ENCODE measurements around the gene WASF3.
A peak's percentile ranks its signal among the peaks of the same experiment; 100 is the strongest.

The WASF3 gene

DNA sequence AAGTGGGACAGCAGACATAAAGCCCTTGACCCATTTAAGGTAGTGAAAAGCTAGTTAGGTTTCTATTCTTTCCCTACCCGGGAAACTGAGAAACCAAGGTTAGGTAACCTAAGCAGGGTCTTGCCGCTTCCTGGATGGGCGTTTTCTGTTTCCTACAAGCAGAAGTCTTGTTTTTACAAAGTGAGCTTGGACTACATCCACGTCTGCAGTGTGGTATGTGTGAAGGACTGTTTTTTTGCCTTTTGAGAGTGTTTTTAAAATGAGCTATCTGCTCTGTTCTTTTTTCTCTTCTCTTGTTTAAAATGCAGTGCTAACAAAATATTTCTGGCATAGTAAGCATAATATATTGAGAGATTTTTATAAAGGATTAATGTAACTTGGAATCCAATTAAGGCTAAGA, 153.7 kb downstream of the WASF3 start:
- no peak overlapping the region for H3K4ac ChIP-seq (ENCODE audit: low read length)
- H2AK5ac ChIP-seq (ENCODE audit: low read depth, low read length), result no peak overlapping the region
- H3K4me3 ChIP-seq (ENCODE audit: low read length in 2 of 2), result no peak overlapping the region
- no peak overlapping the region for H2BK120ac ChIP-seq (ENCODE audit: low read depth, low read length)
- H3K4me2 ChIP-seq (ENCODE audit: insufficient read depth, low read length, poor library complexity, severe bottlenecking), result no peak overlapping the region
- no peaks in the 10 kb centered on the region for H3K27me3 ChIP-seq (ENCODE audit: control insufficient read depth in 3 of 3, insufficient read depth in 3 of 3, low read depth in 1 of 3, low read length in 3 of 3)
- H2AFZ ChIP-seq (ENCODE audit: low read length), result no peak overlapping the region
- H3K18ac ChIP-seq (ENCODE audit: low read length), result no peak overlapping the region
- H3K27ac ChIP-seq (replicated peaks; ENCODE audit: low read length), result no peak overlapping the region
- no peaks in the 10 kb centered on the region for H3K36me3 ChIP-seq (replicated peaks in 1 of 2; ENCODE audit: control insufficient read depth in 2 of 2, insufficient read depth in 2 of 2, low read length in 2 of 2)
- H3K9me3 ChIP-seq (replicated peaks in 1 of 2; ENCODE audit: control insufficient read depth in 2 of 2, insufficient read depth in 1 of 2, low read depth in 1 of 2, low read length in 2 of 2), result peaks cover 0 to 2% of the 10 kb centered on the region in 2 donors
- H4K8ac ChIP-seq (ENCODE audit: low read depth, low read length), result no peak overlapping the region
- no peak overlapping the region for H2BK5ac ChIP-seq (ENCODE audit: low read length)
- no peak overlapping the region for H2BK15ac ChIP-seq (ENCODE audit: low read length)
- H3K14ac ChIP-seq (ENCODE audit: low read length), result no peak overlapping the region
- H4K91ac ChIP-seq (ENCODE audit: low read depth, low read length, poor library complexity), result no peak overlapping the region
- peaks cover 0 to 1% of the 10 kb centered on the region in 2 donors for H3K4me1 ChIP-seq (ENCODE audit: control insufficient read depth in 2 of 2, insufficient read depth in 1 of 2, low read depth in 1 of 2, low read length in 2 of 2)
- H3K9ac ChIP-seq (ENCODE audit: low read depth, low read length, poor library complexity), result no peak overlapping the region
- no peak for DNase-seq (ENCODE audit: low spot score)
- no peak overlapping the region for H3K23ac ChIP-seq (ENCODE audit: low read depth, low read length, poor library complexity)
- no CpG with 5 or more reads among the region's 4 CpGs for WGBS, 2 donors (ENCODE audit: extremely low coverage in 2 of 2, insufficient read length in 2 of 2, insufficient replicate concordance in 1 of 2)
- H2BK12ac ChIP-seq (ENCODE audit: low read length), result no peak overlapping the region
- H3K79me1 ChIP-seq (ENCODE audit: low read depth, low read length), result no peaks in the 10 kb centered on the region

DNA sequence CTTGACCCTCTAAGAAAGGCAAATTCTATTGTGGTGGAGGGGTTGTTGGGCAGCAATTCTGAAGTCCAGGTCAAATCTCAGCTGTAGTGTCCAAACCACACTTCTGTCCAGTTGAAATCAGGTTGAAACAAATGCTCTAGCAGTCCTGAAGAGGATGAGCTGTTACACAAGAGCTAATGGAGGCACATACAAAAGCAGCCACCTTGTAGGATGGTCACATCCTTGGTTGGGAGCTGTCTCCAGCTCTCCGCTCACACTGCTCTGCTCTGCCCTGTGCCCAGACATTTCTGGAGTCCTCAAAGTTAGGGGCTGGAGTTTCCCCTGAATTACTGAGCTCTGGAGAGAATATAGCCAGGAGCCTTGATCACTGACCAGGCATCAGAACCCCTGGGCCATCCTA, 155.9 kb downstream of the WASF3 start:
- Histone ChIP-seq H3K27ac (replicated peaks; ENCODE audit: low read length) (no peak overlapping the region), H4K8ac (ENCODE audit: low read depth, low read length) (no peak overlapping the region), H2BK15ac (ENCODE audit: low read length) (no peak overlapping the region), H2BK5ac (ENCODE audit: low read length) (no peak overlapping the region), H2BK12ac (ENCODE audit: low read length) (no peak overlapping the region), H4K91ac (ENCODE audit: low read depth, low read length, poor library complexity) (no peak overlapping the region), H3K36me3 (replicated peaks in 1 of 2; ENCODE audit: control insufficient read depth in 2 of 2, insufficient read depth in 2 of 2, low read length in 2 of 2) (no peaks in the 10 kb centered on the region), H3K4me1 (ENCODE audit: control insufficient read depth in 2 of 2, insufficient read depth in 1 of 2, low read depth in 1 of 2, low read length in 2 of 2) (peaks cover 0 to 1% of the 10 kb centered on the region in 2 donors), H3K9ac (ENCODE audit: low read depth, low read length, poor library complexity) (no peak overlapping the region), H2BK120ac (ENCODE audit: low read depth, low read length) (no peak overlapping the region), H3K9me3 (replicated peaks in 1 of 2; ENCODE audit: control insufficient read depth in 2 of 2, insufficient read depth in 1 of 2, low read depth in 1 of 2, low read length in 2 of 2) (peaks cover 0 to 2% of the 10 kb centered on the region in 2 donors), H3K4me3 (ENCODE audit: low read length in 2 of 2) (no peak overlapping the region), H3K18ac (ENCODE audit: low read length) (no peak overlapping the region), H3K4ac (ENCODE audit: low read length) (no peak overlapping the region), H2AFZ (ENCODE audit: low read length) (no peak overlapping the region), H3K14ac (ENCODE audit: low read length) (no peak overlapping the region), H3K27me3 (ENCODE audit: control insufficient read depth in 3 of 3, insufficient read depth in 3 of 3, low read depth in 1 of 3, low read length in 3 of 3) (no peaks in the 10 kb centered on the region), H3K79me1 (ENCODE audit: low read depth, low read length) (no peaks in the 10 kb centered on the region), H2AK5ac (ENCODE audit: low read depth, low read length) (no peak overlapping the region), H3K23ac (ENCODE audit: low read depth, low read length, poor library complexity) (no peak overlapping the region), H3K4me2 (ENCODE audit: insufficient read depth, low read length, poor library complexity, severe bottlenecking) (no peak overlapping the region)
- no peak for DNase-seq (ENCODE audit: low spot score)
- WGBS, 2 donors (ENCODE audit: extremely low coverage in 2 of 2, insufficient read length in 2 of 2, insufficient replicate concordance in 1 of 2), result no CpG with 5 or more reads among the region's 1 CpG

DNA sequence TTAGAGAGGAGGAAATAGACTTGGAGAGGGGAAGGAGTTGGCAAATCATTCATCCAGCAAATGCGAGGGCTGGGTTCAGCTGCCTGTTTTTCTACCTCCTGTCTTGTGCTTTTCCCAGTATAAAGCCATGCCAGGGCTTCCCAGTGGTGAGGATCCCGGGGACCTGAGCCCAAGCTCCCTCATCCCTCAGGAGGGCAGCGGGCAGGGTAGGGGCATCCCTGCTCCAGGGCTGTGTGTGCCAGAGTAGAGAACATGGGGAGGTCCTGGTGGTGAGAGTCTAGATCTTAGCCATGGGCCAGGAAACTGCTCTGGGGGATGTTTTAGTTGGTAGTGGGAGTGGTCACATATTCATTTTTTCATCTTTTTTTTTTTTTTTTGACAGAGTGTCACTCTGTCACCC, 159.5 kb downstream of the WASF3 start:
- Histone ChIP-seq H3K4ac (ENCODE audit: low read length) (no peak overlapping the region), H4K8ac (ENCODE audit: low read depth, low read length) (no peak overlapping the region), H3K27me3 (ENCODE audit: control insufficient read depth in 3 of 3, insufficient read depth in 3 of 3, low read depth in 1 of 3, low read length in 3 of 3) (no peaks in the 10 kb centered on the region), H3K9me3 (replicated peaks in 1 of 2; ENCODE audit: control insufficient read depth in 2 of 2, insufficient read depth in 1 of 2, low read depth in 1 of 2, low read length in 2 of 2) (peaks cover 0 to 2% of the 10 kb centered on the region in 2 donors), H3K9ac (ENCODE audit: low read depth, low read length, poor library complexity) (no peak overlapping the region), H4K91ac (ENCODE audit: low read depth, low read length, poor library complexity) (no peak overlapping the region), H3K23ac (ENCODE audit: low read depth, low read length, poor library complexity) (no peak overlapping the region), H3K36me3 (replicated peaks in 1 of 2; ENCODE audit: control insufficient read depth in 2 of 2, insufficient read depth in 2 of 2, low read length in 2 of 2) (no peaks in the 10 kb centered on the region), H3K79me1 (ENCODE audit: low read depth, low read length) (no peaks in the 10 kb centered on the region), H3K18ac (ENCODE audit: low read length) (peak overlapping the region; percentile 44), H3K4me1 (ENCODE audit: control insufficient read depth in 2 of 2, insufficient read depth in 1 of 2, low read depth in 1 of 2, low read length in 2 of 2) (peaks cover 0 to 1% of the 10 kb centered on the region in 2 donors), H3K4me2 (ENCODE audit: insufficient read depth, low read length, poor library complexity, severe bottlenecking) (no peak overlapping the region), H2AFZ (ENCODE audit: low read length) (no peak overlapping the region), H3K27ac (replicated peaks; ENCODE audit: low read length) (no peak overlapping the region), H3K4me3 (ENCODE audit: low read length in 2 of 2) (no peak overlapping the region), H2AK5ac (ENCODE audit: low read depth, low read length) (no peak overlapping the region), H2BK15ac (ENCODE audit: low read length) (no peak overlapping the region), H2BK5ac (ENCODE audit: low read length) (no peak overlapping the region), H2BK120ac (ENCODE audit: low read depth, low read length) (no peak overlapping the region), H3K14ac (ENCODE audit: low read length) (no peak overlapping the region), H2BK12ac (ENCODE audit: low read length) (no peak overlapping the region)
- DNase-seq (ENCODE audit: low spot score), result no peak
- no CpG with 5 or more reads among the region's 3 CpGs for WGBS, 2 donors (ENCODE audit: extremely low coverage in 2 of 2, insufficient read length in 2 of 2, insufficient replicate concordance in 1 of 2)

DNA sequence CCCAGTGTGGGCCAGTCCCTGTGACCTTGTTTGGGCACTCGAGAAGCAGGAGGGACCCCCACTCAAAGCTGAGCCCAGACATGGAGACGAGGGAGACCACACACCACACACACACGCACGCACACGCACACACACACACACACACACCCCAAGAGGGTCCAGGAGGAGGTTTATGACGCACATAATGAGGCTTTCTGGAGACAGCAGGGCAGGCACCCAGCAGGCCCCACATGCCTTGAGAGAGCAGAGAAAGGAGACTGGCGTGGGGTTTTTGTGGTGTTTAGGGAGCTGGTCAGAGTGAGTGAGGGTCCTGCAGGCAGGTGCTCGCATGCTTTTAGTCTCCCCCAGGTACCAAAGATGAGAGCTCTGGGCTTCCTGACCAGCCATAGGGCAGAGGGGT, 160.7 kb downstream of the WASF3 start:
- H4K91ac ChIP-seq (ENCODE audit: low read depth, low read length, poor library complexity), result no peak overlapping the region
- no peak overlapping the region for H3K23ac ChIP-seq (ENCODE audit: low read depth, low read length, poor library complexity)
- no peaks in the 10 kb centered on the region for H3K79me1 ChIP-seq (ENCODE audit: low read depth, low read length)
- no peak overlapping the region for H2AFZ ChIP-seq (ENCODE audit: low read length)
- no peak overlapping the region for H3K14ac ChIP-seq (ENCODE audit: low read length)
- H3K4me3 ChIP-seq (ENCODE audit: low read length in 2 of 2), result no peak overlapping the region
- H3K9ac ChIP-seq (ENCODE audit: low read depth, low read length, poor library complexity), result no peak overlapping the region
- no peak overlapping the region for H3K4me2 ChIP-seq (ENCODE audit: insufficient read depth, low read length, poor library complexity, severe bottlenecking)
- H4K8ac ChIP-seq (ENCODE audit: low read depth, low read length), result no peak overlapping the region
- no peak overlapping the region for H2BK5ac ChIP-seq (ENCODE audit: low read length)
- H2AK5ac ChIP-seq (ENCODE audit: low read depth, low read length), result no peak overlapping the region
- H3K18ac ChIP-seq (ENCODE audit: low read length), result peak overlapping the region; percentile 27
- H3K27ac ChIP-seq (replicated peaks; ENCODE audit: low read length), result no peak overlapping the region
- DNase-seq (ENCODE audit: low spot score), result no peak
- WGBS, 2 donors (ENCODE audit: extremely low coverage in 2 of 2, insufficient read length in 2 of 2, insufficient replicate concordance in 1 of 2), result no CpG with 5 or more reads among the region's 8 CpGs
- no peak overlapping the region for H2BK120ac ChIP-seq (ENCODE audit: low read depth, low read length)
- H3K36me3 ChIP-seq (replicated peaks in 1 of 2; ENCODE audit: control insufficient read depth in 2 of 2, insufficient read depth in 2 of 2, low read length in 2 of 2), result no peaks in the 10 kb centered on the region
- no peak overlapping the region for H2BK12ac ChIP-seq (ENCODE audit: low read length)
- peaks cover 0 to 1% of the 10 kb centered on the region in 2 donors for H3K4me1 ChIP-seq (ENCODE audit: control insufficient read depth in 2 of 2, insufficient read depth in 1 of 2, low read depth in 1 of 2, low read length in 2 of 2)
- no peaks in the 10 kb centered on the region for H3K27me3 ChIP-seq (ENCODE audit: control insufficient read depth in 3 of 3, insufficient read depth in 3 of 3, low read depth in 1 of 3, low read length in 3 of 3)
- H3K9me3 ChIP-seq (replicated peaks in 1 of 2; ENCODE audit: control insufficient read depth in 2 of 2, insufficient read depth in 1 of 2, low read depth in 1 of 2, low read length in 2 of 2), result peaks cover 0 to 2% of the 10 kb centered on the region in 2 donors
- H2BK15ac ChIP-seq (ENCODE audit: low read length), result no peak overlapping the region
- no peak overlapping the region for H3K4ac ChIP-seq (ENCODE audit: low read length)

Measured in neuronal stem cell (in vitro differentiated cells).